Osteocyte (in vitro differentiated cells): ENCODE data around the gene TREML4. TPM values are rescaled to one million over a fixed set of nuclear protein-coding genes. Genes with fewer than 3 reads are reported as not detected.
A peak's percentile ranks its signal among the peaks of the same experiment; 100 is the strongest.
"Not testable (repeated sequence)": the region's sequence is repeated elsewhere in the genome, so short reads cannot be mapped to it uniquely, and the experiment has no call there.

Experiments used
- DNase-seq: peaks from one replicate; pipeline ENCODE4 v3.0.0; 2021; ENCODE audit warnings: mixed read lengths; ENCODE audit not compliant: unreplicated experiment; ENCODE audit errors: extremely low spot score
- H3K27ac Mint-ChIP-seq: one replicate; pipeline ENCODE4 v1.8.0; 2021; ENCODE audit warnings: mild to moderate bottlenecking, mixed read lengths; ENCODE audit not compliant: unreplicated experiment
- H3K27me3 Mint-ChIP-seq: one replicate; pipeline ENCODE4 v1.8.0; 2021; ENCODE audit warnings: mixed read lengths; ENCODE audit not compliant: unreplicated experiment
- H3K36me3 Mint-ChIP-seq: one replicate; pipeline ENCODE4 v1.8.0; 2021; ENCODE audit warnings: mixed read lengths; ENCODE audit not compliant: unreplicated experiment
- H3K4me1 Mint-ChIP-seq: one replicate; pipeline ENCODE4 v1.8.0; 2021; ENCODE audit warnings: mixed read lengths; ENCODE audit not compliant: unreplicated experiment
- H3K4me3 Mint-ChIP-seq: one replicate; pipeline ENCODE4 v1.8.0; 2021; ENCODE audit warnings: mild to moderate bottlenecking, moderate library complexity, mixed read lengths; ENCODE audit not compliant: unreplicated experiment
- H3K9me3 Mint-ChIP-seq: one replicate; pipeline ENCODE4 v1.8.0; 2021; ENCODE audit warnings: mixed read lengths; ENCODE audit not compliant: unreplicated experiment
- CTCF ChIP-seq: fragments of 200-600 bp; sonication (generic); IDR thresholded peaks from 2 replicates; pipeline ENCODE4 v1.5.0; 2021; ENCODE audit warnings: antibody characterized with exemption, mild to moderate bottlenecking, moderate library complexity
- total RNA-seq: library from RNA; stranded (reverse); gene quantifications from 2 replicates; pipeline ENCODE4 v1.2.1, GENCODE V29; 2021

TREML4 gene
- total RNA-seq, 1 donor from 2014 or later, result not detected

GRCh38 chr6:41237128-41237527 is 9.0 kb downstream of the TREML4 start:
- Mint-ChIP-seq H3K27ac (no peak overlapping the region), H3K4me3 (no peak overlapping the region), H3K27me3 (peaks cover 78% of the 10 kb centered on the region), H3K36me3 (no peaks in the 10 kb centered on the region), H3K4me1 (peaks cover 5% of the 10 kb centered on the region), H3K9me3 (no peaks in the 10 kb centered on the region)
- peak; percentile 70 for DNase-seq
- no peak for TF ChIP-seq CTCF

GRCh38 chr6:41239467-41240159 is 11.5 kb downstream of the TREML4 start:
- no peak overlapping the region for H3K4me3 Mint-ChIP-seq
- peaks cover 5% of the 10 kb centered on the region for H3K4me1 Mint-ChIP-seq
- H3K27me3 Mint-ChIP-seq, result peaks cover 88% of the 10 kb centered on the region
- DNase-seq, result peak; percentile 82
- no peaks in the 10 kb centered on the region for H3K36me3 Mint-ChIP-seq
- H3K9me3 Mint-ChIP-seq, result no peaks in the 10 kb centered on the region
- no peak for TF ChIP-seq CTCF
- no peak overlapping the region for H3K27ac Mint-ChIP-seq

- H3K27me3 Mint-ChIP-seq, result peaks cover 58% of the 10 kb centered on the region
- DNase-seq, H3K36me3 Mint-ChIP-seq, H3K9me3 Mint-ChIP-seq, H3K4me1 Mint-ChIP-seq, H3K4me3 Mint-ChIP-seq, H3K27ac Mint-ChIP-seq: not testable (repeated sequence)
These were observed 18.4 kb downstream of the TREML4 start for GRCh38 chr6:41246529-41246928.

GRCh38 chr6:41247288-41247865 is 19.2 kb downstream of the TREML4 start:
- no peaks in the 10 kb centered on the region for H3K4me1 Mint-ChIP-seq
- H3K4me3 Mint-ChIP-seq, result no peak overlapping the region
- H3K27me3 Mint-ChIP-seq, result peaks cover 56% of the 10 kb centered on the region
- no peaks in the 10 kb centered on the region for H3K9me3 Mint-ChIP-seq
- DNase-seq, result peak; percentile 69
- no peak overlapping the region for H3K27ac Mint-ChIP-seq
- H3K36me3 Mint-ChIP-seq, result no peaks in the 10 kb centered on the region
- no peak for TF ChIP-seq CTCF

GRCh38 chr6:41247882-41248705 is 19.9 kb downstream of the TREML4 start:
- no peak for TF ChIP-seq CTCF
- no peak overlapping the region for H3K27ac Mint-ChIP-seq
- H3K27me3 Mint-ChIP-seq, result peaks cover 54% of the 10 kb centered on the region
- H3K36me3 Mint-ChIP-seq, result no peaks in the 10 kb centered on the region
- no peaks in the 10 kb centered on the region for H3K9me3 Mint-ChIP-seq
- H3K4me1 Mint-ChIP-seq, result no peaks in the 10 kb centered on the region
- H3K4me3 Mint-ChIP-seq, result no peak overlapping the region
- peak; percentile 70 for DNase-seq
